ENCODE measurements around the gene TOGARAM2.

Gene TOGARAM2

GRCh38 chr2:29000481-29000880 is 19.4 kb downstream of the TOGARAM2 start:
- no peak for DNase-seq

DNA sequence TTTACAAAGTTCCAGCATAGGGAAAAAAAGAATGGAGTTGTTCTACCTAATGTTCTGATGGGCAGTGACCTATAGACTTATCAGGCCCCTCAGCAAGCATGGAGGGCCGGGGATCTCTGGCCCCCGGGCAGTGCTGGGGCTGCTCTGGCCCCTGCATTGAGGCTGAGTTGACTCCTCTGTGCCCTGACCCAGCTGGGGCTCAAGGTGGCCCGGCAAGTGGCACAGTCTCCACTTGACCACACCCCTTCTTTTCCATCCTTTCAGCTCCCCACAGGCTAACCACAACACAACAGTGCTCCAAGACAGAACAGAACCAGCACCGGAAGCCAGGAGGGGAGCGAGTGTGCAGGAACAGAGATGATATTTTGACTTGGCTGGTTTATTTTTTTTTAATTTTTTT is 19.9 kb downstream of the TOGARAM2 start:
- no peak for DNase-seq

DNA sequence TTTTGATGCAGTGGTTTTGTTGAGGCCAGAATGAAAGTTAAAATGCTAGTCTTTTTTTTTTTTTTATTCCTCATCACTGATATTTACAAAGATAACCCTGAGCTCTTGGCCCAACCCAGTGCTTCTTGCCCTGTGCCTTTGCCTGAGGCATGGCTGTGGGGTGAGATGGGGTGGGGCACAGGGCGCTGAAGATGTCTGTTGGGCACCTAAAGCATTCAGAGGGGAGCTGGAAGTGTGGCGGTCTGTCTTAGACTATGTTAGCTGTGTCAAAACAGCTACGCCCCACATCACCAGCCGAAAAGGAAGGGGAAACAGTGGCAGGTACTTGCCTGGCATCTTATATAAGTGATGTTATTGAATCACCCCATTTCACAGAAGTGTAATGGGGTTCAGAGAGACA is 20.7 kb downstream of the TOGARAM2 start:
- DNase-seq = no peak

DNA sequence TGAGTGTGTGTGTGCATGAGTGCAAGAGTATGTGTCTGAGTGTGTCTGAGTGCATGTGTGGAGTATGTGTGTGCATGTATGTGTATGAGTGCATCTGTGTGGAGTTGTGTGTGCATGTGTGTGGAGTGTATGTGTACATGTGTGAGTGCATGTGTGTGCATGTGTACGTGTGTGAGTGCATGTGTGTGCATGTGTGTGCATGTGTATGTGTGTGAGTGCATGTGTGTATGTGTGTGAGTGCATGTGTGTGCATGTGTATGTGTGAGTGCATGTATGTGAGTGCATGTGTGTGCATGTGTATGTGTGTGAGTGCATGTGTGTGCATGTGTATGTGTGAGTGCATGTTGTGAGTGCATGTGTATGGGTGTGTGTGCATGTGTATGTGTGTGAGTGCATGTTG is 23.7 kb downstream of the TOGARAM2 start:
- no peak for DNase-seq

DNA sequence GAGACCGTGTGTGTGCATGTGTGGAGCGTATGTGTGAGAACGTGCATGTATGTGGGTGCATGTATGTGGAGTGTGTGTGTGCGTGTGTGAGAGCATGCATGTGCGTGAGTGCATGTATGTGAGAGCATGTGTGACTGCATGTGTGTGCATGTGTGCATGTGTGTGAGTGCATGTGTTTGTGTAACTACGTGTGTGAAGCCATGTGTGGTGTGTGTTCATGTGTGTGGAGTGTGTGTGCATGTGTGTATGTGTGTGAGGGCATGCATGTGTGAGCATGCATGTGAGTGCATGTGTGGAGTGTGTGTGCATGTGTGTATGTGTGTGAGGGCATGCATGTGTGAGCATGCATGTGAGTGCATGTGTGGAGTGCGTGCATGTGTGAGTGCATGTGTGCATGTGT is 24.2 kb downstream of the TOGARAM2 start:
- no peak for DNase-seq

DNA sequence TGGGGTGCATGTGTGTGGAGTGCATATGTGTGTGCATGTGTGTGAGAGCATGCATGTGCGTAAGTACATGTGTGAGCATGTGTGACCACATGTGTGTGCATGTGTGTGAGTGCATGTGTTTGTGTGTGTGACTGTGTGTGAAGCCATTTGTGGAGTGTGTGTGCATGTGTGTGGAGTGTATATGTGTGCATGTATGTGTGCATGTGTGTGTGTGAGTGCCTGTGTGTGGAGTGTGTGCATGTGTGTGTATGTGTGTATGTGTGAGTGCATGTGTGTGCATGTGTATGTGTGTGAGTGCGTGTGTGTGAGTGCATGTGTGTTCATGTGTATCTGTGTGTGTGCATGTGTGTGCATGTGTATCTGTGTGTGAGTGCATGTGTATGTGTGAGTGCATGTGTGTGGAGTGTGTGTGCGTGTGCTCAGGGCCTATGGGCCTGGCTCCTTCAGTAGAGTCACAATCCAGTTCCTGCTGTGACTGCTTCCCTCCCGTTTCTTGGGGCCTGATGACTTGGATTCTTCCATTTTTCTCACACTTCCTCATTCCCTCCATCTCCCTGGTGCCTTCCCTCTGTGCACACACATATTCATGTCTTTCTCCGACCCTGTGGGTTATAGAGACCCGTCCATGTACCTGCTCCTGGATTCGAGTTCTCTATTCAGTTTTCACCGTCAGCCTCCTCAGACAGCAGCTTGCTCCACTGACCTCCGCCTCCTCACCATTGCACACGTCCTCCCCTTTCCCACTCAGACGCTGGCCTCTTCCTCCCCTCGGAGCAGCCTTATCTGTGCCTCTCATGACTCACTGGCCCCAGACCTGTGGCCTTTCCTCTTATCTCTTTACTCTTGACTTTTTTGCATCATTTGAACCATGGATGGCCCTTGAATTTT is 25.2 kb downstream of the TOGARAM2 start:
- no peak for DNase-seq

DNA sequence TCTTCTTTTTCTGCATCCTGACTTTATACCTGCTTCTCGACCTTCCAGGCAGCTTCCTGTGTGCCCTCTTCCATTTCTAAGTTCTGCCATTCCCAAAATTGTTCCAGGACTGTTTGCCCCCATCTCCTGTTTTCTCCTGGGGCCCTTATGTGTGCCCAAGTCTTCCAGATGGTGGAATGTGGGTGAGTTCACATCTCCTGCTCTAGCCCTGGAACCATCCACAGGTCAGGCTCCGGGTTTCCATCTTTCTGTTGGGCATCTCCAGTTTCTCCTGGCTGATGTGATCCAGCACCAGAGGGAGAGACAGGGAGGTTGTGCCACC is 25.8 kb downstream of the TOGARAM2 start:
- DNase-seq = no peak

DNA sequence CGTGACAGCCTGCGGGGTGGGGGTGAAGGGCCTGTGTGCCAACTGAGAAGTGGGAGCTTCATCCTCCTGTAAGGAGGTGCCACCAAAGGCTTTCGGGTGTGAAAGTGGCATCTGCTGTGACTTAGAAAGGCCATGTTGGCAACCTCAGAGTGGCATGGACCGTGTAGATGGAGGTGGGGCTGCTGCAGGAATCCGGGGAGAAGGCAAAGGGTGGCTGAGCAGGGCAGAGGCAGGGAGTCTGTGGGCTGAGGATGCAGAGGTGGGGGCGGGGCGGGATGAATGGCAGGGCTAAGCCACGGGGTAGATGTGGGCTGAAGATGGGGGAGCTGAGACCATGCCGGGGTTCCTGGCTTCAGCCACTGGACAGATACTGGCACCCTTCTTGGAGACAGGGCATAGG is 28.2 kb downstream of the TOGARAM2 start:
- DNase-seq = no peak

GRCh38 chr2:29009711-29010677 is 28.9 kb downstream of the TOGARAM2 start:
- DNase-seq = no peak

GRCh38 chr2:29010946-29011345 is 29.8 kb downstream of the TOGARAM2 start:
- no peak for DNase-seq

DNA sequence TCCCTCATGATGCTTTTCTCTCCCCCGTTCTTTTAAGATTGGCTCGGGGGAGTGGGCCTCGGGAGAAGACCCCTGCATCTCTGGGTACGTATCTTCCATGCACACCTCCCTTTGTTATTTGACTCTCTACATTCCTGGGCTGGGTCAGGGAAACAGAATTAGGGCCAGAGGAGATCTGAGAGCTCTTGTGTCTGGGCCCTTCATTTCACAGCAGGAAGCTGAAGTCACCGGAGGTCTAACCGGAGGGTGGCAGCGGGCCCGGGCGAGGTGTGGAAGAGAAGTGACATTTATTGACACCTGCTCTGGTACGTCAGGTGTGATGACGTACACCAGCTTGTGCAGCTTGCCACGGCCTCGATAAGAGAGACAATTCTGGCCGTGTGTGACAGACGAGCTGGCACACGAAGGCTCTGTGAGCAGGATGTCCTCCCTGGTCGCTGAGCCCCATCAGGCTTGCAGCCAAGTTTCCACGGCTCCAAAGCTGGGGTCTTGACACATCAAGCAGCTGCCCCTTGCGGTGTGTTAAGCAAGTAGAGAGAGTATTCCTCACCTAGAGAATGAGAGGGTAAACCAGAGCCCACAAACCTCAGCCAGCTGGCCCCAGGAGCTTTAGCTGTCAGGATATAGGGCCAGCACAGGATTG is 30.4 kb downstream of the TOGARAM2 start:
- DNase-seq = peak; percentile 54

GRCh38 chr2:29012211-29012681 is 31.1 kb downstream of the TOGARAM2 start:
- DNase-seq = no peak

GRCh38 chr2:29013057-29013780 is 32.1 kb downstream of the TOGARAM2 start:
- no peak for DNase-seq

DNA sequence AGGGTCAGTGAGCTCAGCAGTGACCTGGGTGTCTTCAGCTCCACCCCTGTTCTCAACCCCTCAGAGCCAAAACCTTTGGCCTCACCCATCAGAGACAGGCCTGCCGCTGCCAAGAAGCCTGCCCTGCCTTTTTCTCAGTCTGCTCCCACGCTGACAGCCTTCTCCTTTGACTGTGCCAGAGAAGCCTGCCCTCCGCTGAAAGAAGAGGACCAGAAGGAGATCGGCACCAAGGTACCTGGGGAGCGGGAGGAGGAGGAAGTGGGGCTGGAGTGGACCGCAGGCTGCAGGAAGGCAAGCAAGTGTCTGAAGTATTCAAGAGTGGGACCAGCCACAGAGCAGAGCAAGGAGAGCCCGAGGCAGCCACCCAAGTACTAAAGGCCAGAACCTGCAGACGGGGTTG is 33.2 kb downstream of the TOGARAM2 start:
- no peak for DNase-seq

DNA sequence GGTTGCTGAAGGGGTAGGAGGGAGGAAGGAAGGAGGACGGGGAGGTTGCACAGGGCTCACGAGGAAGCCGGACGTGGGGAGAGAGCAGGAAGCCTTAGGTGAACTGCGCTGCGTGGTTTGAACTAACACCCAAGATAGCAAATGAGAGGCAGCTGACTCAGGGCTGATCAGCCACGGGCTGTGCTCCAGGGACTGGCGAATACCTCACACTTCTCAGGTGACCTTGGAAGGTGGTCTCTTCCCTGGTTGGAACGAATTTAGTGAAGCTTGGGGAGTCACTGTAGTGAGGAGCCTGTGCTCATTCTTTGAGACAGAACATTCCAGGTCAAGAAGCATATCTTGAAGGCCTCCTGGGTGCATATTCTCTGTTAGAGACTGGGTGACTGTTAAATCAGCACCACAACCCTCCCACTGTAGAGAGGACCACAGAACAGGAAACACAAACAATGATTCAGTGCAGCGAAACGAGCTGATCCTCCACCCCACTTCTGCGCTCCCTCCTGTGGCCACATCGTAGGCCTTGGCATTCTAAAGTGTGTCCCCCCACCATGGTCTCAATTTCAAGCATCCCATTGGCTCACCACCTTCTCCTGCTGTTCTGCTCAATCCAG is 33.8 kb downstream of the TOGARAM2 start:
- DNase-seq = peak; percentile 51

DNA sequence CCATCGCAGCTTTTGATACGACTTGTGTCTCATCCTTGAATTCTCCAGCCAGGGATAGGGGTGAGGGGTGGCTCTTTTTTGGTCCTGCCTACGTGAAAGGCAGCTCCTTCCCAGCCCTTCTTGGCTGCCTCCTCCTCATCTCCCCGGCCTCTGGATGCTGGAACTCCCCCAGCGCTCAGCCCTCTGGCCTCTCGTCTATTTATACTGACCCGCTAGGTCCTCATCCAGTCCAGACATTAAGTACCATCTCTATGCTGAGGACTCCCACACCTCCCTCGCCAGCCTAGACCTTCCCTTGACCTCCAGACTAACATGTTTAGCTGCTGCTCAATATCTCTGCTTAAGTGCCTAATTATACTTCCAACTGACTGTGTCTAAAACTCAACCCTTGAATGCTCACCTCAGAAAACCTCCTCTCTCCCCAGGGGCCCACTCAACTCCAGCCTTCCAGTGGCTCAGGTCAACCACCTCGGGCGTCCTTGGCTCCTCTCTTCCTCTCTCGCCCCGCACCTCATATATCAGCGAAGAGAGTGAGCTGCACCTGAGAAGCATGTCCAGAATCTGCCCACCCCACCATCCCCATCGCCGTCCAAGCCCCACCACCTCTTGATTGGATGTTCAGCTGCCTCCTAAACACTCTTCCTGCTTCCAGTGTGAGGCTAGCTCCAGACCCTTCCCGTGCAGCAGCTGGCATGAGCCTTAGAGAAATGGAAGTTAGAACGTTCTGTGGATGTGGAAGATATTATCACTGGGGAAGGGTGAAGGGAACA is 34.8 kb downstream of the TOGARAM2 start:
- no peak for DNase-seq

DNA sequence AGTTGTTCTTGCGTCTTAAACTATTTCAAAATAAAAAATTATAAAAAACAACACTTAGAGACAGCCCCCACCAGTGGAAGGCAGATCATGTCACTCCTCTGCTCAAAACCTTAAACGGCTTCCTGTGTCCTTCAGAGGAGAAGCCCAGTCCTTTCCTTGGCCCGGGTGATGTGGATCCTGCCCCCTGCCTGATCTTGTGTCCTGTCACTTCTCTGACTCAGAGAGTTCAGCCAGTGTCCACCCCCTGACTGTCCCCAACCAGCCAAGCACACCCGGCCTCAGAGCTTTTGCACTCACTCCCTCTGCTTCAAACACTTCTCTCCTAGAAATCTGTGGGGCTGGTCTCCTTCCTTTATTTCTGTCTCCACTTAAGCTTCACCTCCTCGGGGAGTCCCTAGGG is 35.4 kb downstream of the TOGARAM2 start:
- DNase-seq = no peak

GRCh38 chr2:29017716-29018435 is 36.8 kb downstream of the TOGARAM2 start:
- DNase-seq = no peak

DNA sequence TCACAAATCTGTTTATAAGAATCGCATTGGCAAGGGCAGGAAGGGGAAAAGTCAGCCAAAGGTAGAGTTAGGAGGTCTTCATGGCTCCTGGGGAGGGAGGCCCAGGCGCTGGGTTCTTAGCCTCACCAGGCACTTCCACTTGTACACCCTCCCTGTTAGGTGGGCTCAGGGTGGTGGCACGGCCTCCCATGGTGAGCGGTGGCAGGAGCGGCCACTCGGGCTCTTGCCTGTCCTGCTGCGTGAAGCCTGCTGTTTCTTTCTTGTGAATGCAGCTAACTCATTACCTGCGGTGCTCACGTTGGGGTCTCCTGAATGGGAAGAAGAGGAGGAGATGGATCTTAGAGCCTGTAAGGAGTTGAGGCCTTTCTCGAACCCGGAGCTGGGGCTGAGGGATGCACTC is 40.8 kb downstream of the TOGARAM2 start:
- DNase-seq = no peak

DNA sequence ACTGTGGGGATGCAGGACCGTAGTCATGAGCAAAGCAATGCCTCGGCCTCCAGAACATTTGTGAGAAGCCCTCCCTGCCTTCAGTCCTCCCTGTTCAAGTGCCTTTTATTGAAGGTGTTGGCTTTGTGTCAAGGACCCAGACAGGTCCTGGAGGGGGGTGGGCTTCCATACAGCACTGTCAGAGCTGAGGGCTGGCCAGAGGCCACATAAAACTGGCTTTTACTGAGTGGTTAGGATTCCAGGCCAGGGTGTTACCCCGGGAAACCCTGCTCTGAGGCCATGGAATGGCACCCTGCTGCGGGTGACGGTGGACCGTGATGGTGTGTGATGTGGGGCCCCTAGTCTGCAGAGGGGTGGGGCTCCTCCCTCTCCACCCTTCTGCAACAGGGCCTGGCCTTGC is 41.6 kb downstream of the TOGARAM2 start:
- DNase-seq = no peak

GRCh38 chr2:29023188-29023587 is 42.1 kb downstream of the TOGARAM2 start:
- DNase-seq = no peak
